K562 (cell line): ENCODE results near the gene TRIM37. TPM values are rescaled to one million over a fixed set of nuclear protein-coding genes. Genes with fewer than 3 reads are reported as not detected.

Source experiments
- ATAC-seq: fragments of 200-7000 bp; cut with Tn5 transposase; 3 replicates; pipeline ENCODE4 v1.9.1; 2020; ENCODE audit warnings: moderate library complexity
- BruUV-seq: library from RNA; stranded (reverse); fragments of 400-500 nt; replicated peaks from 2 replicates; lab custom pipeline; 2021; lab: Mats Ljungman, UMichigan
- CTCF ChIA-PET: fragments of 300-600 bp; formaldehyde crosslinking; extraction: SDS; loops from one replicate; lab custom pipeline; 2021; ENCODE audit warnings: low intra/inter-chr PET ratio; lab: Yijun Ruan, JAX
- POLR2A ChIA-PET: fragments of 300-600, 350-650 bp; sonication (Branson Sonifier 250); formaldehyde crosslinking; extraction: SDS; loops from one replicate; lab custom pipeline; 2021; ENCODE audit warnings: antibody characterized with exemption, inconsistent platforms; lab: Yijun Ruan, JAX
- DNase-seq, 4 experiments: peaks; one replicate each; pipeline versions ENCODE4 v3.0.0 to v3.0.0-alpha.2; 2011 to 2018; ENCODE audit warnings: low spot score in 3 of 4, mixed read lengths in 3 of 4; ENCODE audit errors: extremely low read depth in 1 of 4
- FAIRE-seq: peaks from 2 replicates; lab custom pipeline; 2011; peaks lifted over from hg19 to GRCh38; lab: Jason Lieb, UNC
- H2AFZ ChIP-seq: 2 replicates; pipeline ENCODE4 v1.6.0; 2011; ENCODE audit warnings: low read depth, low read length, control low read depth, inconsistent platforms
- H3K27ac ChIP-seq: fragments of 200-600 bp; 3 replicates; pipeline ENCODE4 v1.8.0; 2011; ENCODE audit warnings: low read depth, mild to moderate bottlenecking, control low read depth, inconsistent platforms, low read length, moderate library complexity, mixed read lengths; ENCODE audit errors: extremely low read depth
- H3K27me3 ChIP-seq, 2 experiments: fragments of 300-600 bp in 1 of 2; 2 replicates in 1 of 2; 3 replicates in 1 of 2; pipeline versions ENCODE4 v1.6.0 to v1.8.0; 2011; ENCODE audit warnings: inconsistent platforms in 2 of 2, low read length in 2 of 2, mild to moderate bottlenecking in 1 of 2, mixed read lengths in 1 of 2, moderate library complexity in 1 of 2; ENCODE audit not compliant: control insufficient read depth in 2 of 2, insufficient read depth in 2 of 2
- H3K36me3 ChIP-seq: fragments of 300-600 bp; 3 replicates; pipeline ENCODE4 v1.8.0; 2011; ENCODE audit warnings: mild to moderate bottlenecking, low read length, inconsistent platforms; ENCODE audit not compliant: control insufficient read depth, insufficient read depth
- H3K4me1 ChIP-seq, 2 experiments: fragments of 200-600 bp in 1 of 2; replicated peaks in 1 of 2; 2 replicates in 1 of 2; 3 replicates in 1 of 2; pipeline versions ENCODE4 v1.5.1 to v1.8.0; 2011; ENCODE audit warnings: inconsistent platforms in 2 of 2, low read length in 2 of 2, mild to moderate bottlenecking in 1 of 2, mixed read lengths in 1 of 2, moderate library complexity in 1 of 2; ENCODE audit not compliant: control insufficient read depth in 2 of 2, insufficient read depth in 2 of 2
- H3K4me2 ChIP-seq: 2 replicates; pipeline ENCODE4 v1.6.1; 2011; ENCODE audit warnings: low read length, control low read depth, inconsistent platforms, mixed read lengths; ENCODE audit not compliant: insufficient read depth
- H3K4me3 ChIP-seq: fragments of 200-600 bp; sonication (generic), shearing (Covaris generic); 2 replicates; pipeline ENCODE4 v1.5.1; 2016; ENCODE audit warnings: control low read depth, inconsistent platforms
- H3K79me2 ChIP-seq: fragments of 200-600 bp; 3 replicates; pipeline ENCODE4 v1.8.0; 2011; ENCODE audit warnings: low read length, inconsistent platforms; ENCODE audit not compliant: control insufficient read depth, insufficient read depth
- H3K9ac ChIP-seq, 2 experiments: 2 replicates each; pipeline versions ENCODE4 v1.6.0 to v1.6.1; 2011; ENCODE audit warnings: low read depth in 2 of 2, low read length in 2 of 2, control low read depth in 1 of 2, inconsistent platforms in 1 of 2, mild to moderate bottlenecking in 1 of 2, mixed read lengths in 1 of 2; ENCODE audit not compliant: insufficient read depth in 1 of 2
- H3K9me1 ChIP-seq: one replicate; pipeline ENCODE4 v1.6.0; 2011; ENCODE audit warnings: inconsistent platforms, mild to moderate bottlenecking, low read length, moderate library complexity; ENCODE audit not compliant: control insufficient read depth, insufficient read depth
- H3K9me3 ChIP-seq: replicated peaks from 2 replicates; pipeline ENCODE4 v1.5.1; 2011; ENCODE audit warnings: low read depth, low read length, inconsistent platforms; ENCODE audit not compliant: control insufficient read depth, insufficient read depth
- H4K20me1 ChIP-seq: replicated peaks from 2 replicates; pipeline ENCODE4 v1.6.1; 2011; ENCODE audit warnings: low read length, inconsistent platforms, mixed read lengths; ENCODE audit not compliant: control insufficient read depth, insufficient read depth
- ARNT ChIP-seq, 2 experiments: fragments of 450-650 bp; IDR thresholded peaks; 2 replicates each; pipeline ENCODE4 v1.6.1; 2016; ENCODE audit warnings: mild to moderate bottlenecking in 1 of 2
- CREM ChIP-seq: IDR thresholded peaks from 2 replicates; pipeline ENCODE4 v1.6.1; 2014; ENCODE audit warnings: antibody characterized with exemption, low read depth
- EZH2 ChIP-seq: IDR thresholded peaks from 2 replicates; pipeline ENCODE4 v1.6.1; 2012; ENCODE audit warnings: low read depth, mild to moderate bottlenecking, inconsistent platforms, low read length, borderline replicate concordance
- FOXP4 ChIP-seq: sonication (generic); formaldehyde crosslinking; IDR thresholded peaks from 2 replicates; pipeline ENCODE4 v1.8.0; 2022; ENCODE audit warnings: mild to moderate bottlenecking, missing genetic modification reagents, borderline replicate concordance
- GATAD2A ChIP-seq: fragments of 450-650 bp; IDR thresholded peaks from 2 replicates; pipeline ENCODE4 v1.6.1; 2017
- L3MBTL2 ChIP-seq: fragments of 450-650 bp; IDR thresholded peaks from 2 replicates; pipeline ENCODE4 v1.6.1; 2016; ENCODE audit warnings: mild to moderate bottlenecking, moderate library complexity
- NKRF ChIP-seq: fragments of 450-650 bp; IDR thresholded peaks from 2 replicates; pipeline ENCODE4 v1.6.1; 2016; ENCODE audit warnings: borderline replicate concordance
- POU5F1 ChIP-seq: fragments of 150-350 bp; IDR thresholded peaks from 2 replicates; pipeline ENCODE4 v1.6.1; 2014; ENCODE audit warnings: borderline replicate concordance, low read length, low read depth, mild to moderate bottlenecking; ENCODE audit not compliant: partially characterized antibody
- RERE ChIP-seq: sonication (generic); formaldehyde crosslinking; IDR thresholded peaks from 2 replicates; pipeline ENCODE4 v1.8.0; 2023; ENCODE audit warnings: missing genetic modification reagents, mild to moderate bottlenecking, borderline replicate concordance
- SNIP1 ChIP-seq: fragments of 450-650 bp; IDR thresholded peaks from 2 replicates; pipeline ENCODE4 v1.7.1; 2017; ENCODE audit warnings: low read depth, mild to moderate bottlenecking
- ZNF511 ChIP-seq: sonication (generic); formaldehyde crosslinking; IDR thresholded peaks from 2 replicates; pipeline ENCODE4 v1.8.0; 2022; ENCODE audit warnings: mild to moderate bottlenecking, missing genetic modification reagents
- ZSCAN29 ChIP-seq: fragments of 450-650 bp; IDR thresholded peaks from 2 replicates; pipeline ENCODE4 v1.6.1; 2017
- WGBS: fragments of 100-300 bp; shearing (Covaris generic); methylation state at CpG from one replicate; pipeline ENCODE4 v1.1.6; 2016; ENCODE audit warnings: low coverage, mixed read lengths; ENCODE audit not compliant: insufficient coverage; ENCODE audit errors: missing lambda C conversion rate; 5-methylcytosine and 5-hydroxymethylcytosine counted together
- in situ Hi-C: fragments of 300-500 bp; cut with MboI; formaldehyde crosslinking; loops from 4 replicates; pipeline ENCODE4 v1.15.0; 2018; ENCODE audit warnings: inconsistent platforms, mixed read lengths
- intact Hi-C: fragments of 100-400 bp; cut with micrococcal nuclease; formaldehyde crosslinking; loops from 2 replicates; pipeline ENCODE4 v1.14.2; 2022
- polyA plus RNA-seq, 8 experiments: library from polyadenylated mRNA; depleted of rRNA in 4 of 8; stranded (reverse) in 5 of 8; unstranded in 3 of 8; fragments of >200 nt; fragmentation: Nextera tagmentation in 2 of 8; fragmentation: Illumina TruSeq in 1 of 8; extraction: Ambion mirVana in 2 of 8; extraction: Trizol in 1 of 8; gene quantifications; 2 replicates each; pipeline versions ENCODE4 v1.2.1 to v1.2.3, GENCODE V29; 2011 to 2014; ENCODE audit warnings: inconsistent platforms in 1 of 8, missing spikeins in 1 of 8
- total RNA-seq, 7 experiments: library from RNA; depleted of rRNA in 6 of 7; stranded (reverse); fragments of >200 nt in 6 of 7; fragmentation: Illumina TruSeq in 2 of 7; extraction: Trizol in 2 of 7; gene quantifications; 2 replicates each; pipeline versions ENCODE4 v1.2.1 to v1.2.3, GENCODE V29; 2011 to 2021; ENCODE audit warnings: low replicate concordance in 1 of 7

Gene TRIM37
- total and polyA plus RNA-seq, 9 of the 15 experiments (the other 6 are each of a cell fraction or from before 2014, with no cell fraction given), result 4.5 to 31.4 (median 23.8) TPM

- intact Hi-C loops (no loop called here), in situ Hi-C loops (loop anchor here (10.0 to 25.0 kb wide), 2 partner anchors 418 to 716 kb away; partner anchors contain the start of gene MPO)
- ChIA-PET POLR2A (interaction anchor here (0.8 to 1.2 kb wide), 4 partner anchors 33 to 371 kb away, joined by 3 to 4 read pairs (median 3); no protein-coding TSS in a partner anchor), CTCF (interaction anchor here (1.1 to 3.1 kb wide), 2 partner anchors 132 to 291 kb away, joined by 3 to 43 read pairs; no protein-coding TSS in a partner anchor)
- no peak for ATAC-seq
- Histone ChIP-seq H3K9ac (no peak overlapping the region), H3K27me3 (no peaks in the 10 kb centered on the region), H2AFZ (no peak overlapping the region), H3K79me2 (no peaks in the 10 kb centered on the region), H3K4me3 (no peak overlapping the region), H3K4me2 (no peak overlapping the region), H3K9me1 (no peaks in the 10 kb centered on the region), H3K9me3 (no peaks in the 10 kb centered on the region), H4K20me1 (no peaks in the 10 kb centered on the region), H3K4me1 (peaks cover 0 to 2% of the 10 kb centered on the region in 2 experiments; a peak in 1 of 5 replicates), H3K27ac (no peak overlapping the region), H3K36me3 (peaks cover 59% of the 10 kb centered on the region)
- WGBS, result 93% methylated on average over 2 of the region's 2 CpGs
- peak; percentile 32 for FAIRE-seq
- TF ChIP-seq L3MBTL2 (no peak), EZH2 (no peak), SNIP1 (no peak), RERE (CRISPR knock-in tag) (no peak), NKRF (no peak), ZSCAN29 (no peak), POU5F1 (no peak), ARNT (IDR thresholded peaks at IDR 0.05) (no peak), ZNF511 (CRISPR knock-in tag) (no peak), FOXP4 (CRISPR knock-in tag) (no peak), GATAD2A (no peak), CREM (no peak)
- BruUV-seq, result no TSS peak
- no peak for DNase-seq
These were observed 103.8 kb downstream of the TRIM37 start for GRCh38 chr17:59002848-59003247.
